Endodermal cell (in vitro differentiated cells): ENCODE measurements around the gene NOTUM. TPM values are rescaled to one million over a fixed set of nuclear protein-coding genes. Genes with fewer than 3 reads are reported as not detected.

Source experiments
- DNase-seq: peaks from one replicate; pipeline ENCODE4 v3.0.0-alpha.2; 2017
- H3K27ac ChIP-seq: 2 replicates; pipeline ENCODE4 v1.5.1; 2013; ENCODE audit warnings: mild to moderate bottlenecking, low read depth, low read length, moderate library complexity
- H3K27me3 ChIP-seq: 2 replicates; pipeline ENCODE4 v1.6.1; 2013; ENCODE audit warnings: mild to moderate bottlenecking, low read length, moderate library complexity; ENCODE audit not compliant: insufficient read depth, control insufficient read depth, poor library complexity, severe bottlenecking
- H3K36me3 ChIP-seq: 2 replicates; pipeline ENCODE4 v1.7.0; 2013; ENCODE audit warnings: mild to moderate bottlenecking, low read length, moderate library complexity; ENCODE audit not compliant: control insufficient read depth, insufficient read depth
- H3K4me1 ChIP-seq: one replicate; pipeline ENCODE4 v1.7.0; 2013; ENCODE audit warnings: low read length; ENCODE audit not compliant: control insufficient read depth, insufficient read depth
- H3K4me3 ChIP-seq: 2 replicates; pipeline ENCODE4 v1.5.1; 2013; ENCODE audit warnings: mild to moderate bottlenecking, low read length, moderate library complexity
- H3K9ac ChIP-seq: 2 replicates; pipeline ENCODE4 v1.6.1; 2013; ENCODE audit warnings: mild to moderate bottlenecking, low read length, moderate library complexity; ENCODE audit not compliant: poor library complexity, severe bottlenecking; ENCODE audit errors: extremely low read depth
- H3K9me3 ChIP-seq: 2 replicates; pipeline ENCODE4 v1.6.1; 2013; ENCODE audit warnings: mild to moderate bottlenecking, low read length, moderate library complexity; ENCODE audit not compliant: control insufficient read depth
- H3K27ac Mint-ChIP-seq: 2 replicates; pipeline ENCODE4 v1.8.0; 2020; ENCODE audit warnings: mixed read lengths
- H3K27me3 Mint-ChIP-seq: 2 replicates; pipeline ENCODE4 v1.8.0; 2021; ENCODE audit warnings: mild to moderate bottlenecking, mixed read lengths; ENCODE audit not compliant: insufficient read depth
- H3K36me3 Mint-ChIP-seq: 2 replicates; pipeline ENCODE4 v1.8.0; 2020; ENCODE audit warnings: low read depth, mixed read lengths
- H3K4me1 Mint-ChIP-seq: 2 replicates; pipeline ENCODE4 v1.8.0; 2020; ENCODE audit warnings: mixed read lengths
- H3K4me3 Mint-ChIP-seq: 2 replicates; pipeline ENCODE4 v1.8.0; 2020; ENCODE audit warnings: mild to moderate bottlenecking, moderate library complexity, mixed read lengths
- H3K9me3 Mint-ChIP-seq: 2 replicates; pipeline ENCODE4 v1.8.0; 2020; ENCODE audit warnings: mild to moderate bottlenecking, mixed read lengths
- WGBS, 2 experiments: methylation state at CpG; one replicate each; pipeline versions ENCODE4 v1.1.5 to v1.1.7; 2013; ENCODE audit warnings: missing lambda C conversion rate in 2 of 2, mixed read lengths in 1 of 2; ENCODE audit not compliant: insufficient coverage in 1 of 2, insufficient read length in 1 of 2; 5-methylcytosine and 5-hydroxymethylcytosine counted together
- total RNA-seq, 2 donors: library from RNA; stranded (reverse); fragmentation: NEBNext Ultra II Directional in 1 of 2; extraction: Animal tissue kit (Norgen Biotek cat#: 25700) in 1 of 2; gene quantifications; 2 replicates in 1 of 2; 3 replicates in 1 of 2; pipeline ENCODE4 v1.2.1, GENCODE V29; 2021
- TF ChIP-seq, protein P1 (sequence below): fragments of 200-600 bp; sonication (generic); conservative IDR thresholded peaks from 2 replicates; pipeline ENCODE4 v1.5.0; 2021; ENCODE audit warnings: antibody characterized with exemption, mild to moderate bottlenecking

NOTUM gene
- total RNA-seq, 2 donors from 2014 or later = 12.5 to 26.3 TPM

GRCh38 chr17:81942167-81942553 is 18.8 kb downstream of the NOTUM start:
- no peak overlapping the region for H3K4me3 Mint-ChIP-seq
- H3K36me3 Mint-ChIP-seq = no peaks in the 10 kb centered on the region
- 51 to 74% methylated on average over 5 to 11 of the region's 12 CpGs for WGBS, 2 experiments
- Histone ChIP-seq H3K36me3 (no peaks in the 10 kb centered on the region), H3K9me3 (no peaks in the 10 kb centered on the region), H3K9ac (no peak overlapping the region), H3K27ac (no peak overlapping the region), H3K4me3 (no peak overlapping the region), H3K27me3 (no peaks in the 10 kb centered on the region), H3K4me1 (no peaks in the 10 kb centered on the region)
- H3K27ac Mint-ChIP-seq = no peak overlapping the region
- H3K9me3 Mint-ChIP-seq = no peaks in the 10 kb centered on the region
- no peak for DNase-seq
- TF ChIP-seq, protein P1, sequence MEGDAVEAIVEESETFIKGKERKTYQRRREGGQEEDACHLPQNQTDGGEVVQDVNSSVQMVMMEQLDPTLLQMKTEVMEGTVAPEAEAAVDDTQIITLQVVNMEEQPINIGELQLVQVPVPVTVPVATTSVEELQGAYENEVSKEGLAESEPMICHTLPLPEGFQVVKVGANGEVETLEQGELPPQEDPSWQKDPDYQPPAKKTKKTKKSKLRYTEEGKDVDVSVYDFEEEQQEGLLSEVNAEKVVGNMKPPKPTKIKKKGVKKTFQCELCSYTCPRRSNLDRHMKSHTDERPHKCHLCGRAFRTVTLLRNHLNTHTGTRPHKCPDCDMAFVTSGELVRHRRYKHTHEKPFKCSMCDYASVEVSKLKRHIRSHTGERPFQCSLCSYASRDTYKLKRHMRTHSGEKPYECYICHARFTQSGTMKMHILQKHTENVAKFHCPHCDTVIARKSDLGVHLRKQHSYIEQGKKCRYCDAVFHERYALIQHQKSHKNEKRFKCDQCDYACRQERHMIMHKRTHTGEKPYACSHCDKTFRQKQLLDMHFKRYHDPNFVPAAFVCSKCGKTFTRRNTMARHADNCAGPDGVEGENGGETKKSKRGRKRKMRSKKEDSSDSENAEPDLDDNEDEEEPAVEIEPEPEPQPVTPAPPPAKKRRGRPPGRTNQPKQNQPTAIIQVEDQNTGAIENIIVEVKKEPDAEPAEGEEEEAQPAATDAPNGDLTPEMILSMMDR = no peak
- H3K27me3 Mint-ChIP-seq = peaks cover 29% of the 10 kb centered on the region
- H3K4me1 Mint-ChIP-seq = no peaks in the 10 kb centered on the region

DNA sequence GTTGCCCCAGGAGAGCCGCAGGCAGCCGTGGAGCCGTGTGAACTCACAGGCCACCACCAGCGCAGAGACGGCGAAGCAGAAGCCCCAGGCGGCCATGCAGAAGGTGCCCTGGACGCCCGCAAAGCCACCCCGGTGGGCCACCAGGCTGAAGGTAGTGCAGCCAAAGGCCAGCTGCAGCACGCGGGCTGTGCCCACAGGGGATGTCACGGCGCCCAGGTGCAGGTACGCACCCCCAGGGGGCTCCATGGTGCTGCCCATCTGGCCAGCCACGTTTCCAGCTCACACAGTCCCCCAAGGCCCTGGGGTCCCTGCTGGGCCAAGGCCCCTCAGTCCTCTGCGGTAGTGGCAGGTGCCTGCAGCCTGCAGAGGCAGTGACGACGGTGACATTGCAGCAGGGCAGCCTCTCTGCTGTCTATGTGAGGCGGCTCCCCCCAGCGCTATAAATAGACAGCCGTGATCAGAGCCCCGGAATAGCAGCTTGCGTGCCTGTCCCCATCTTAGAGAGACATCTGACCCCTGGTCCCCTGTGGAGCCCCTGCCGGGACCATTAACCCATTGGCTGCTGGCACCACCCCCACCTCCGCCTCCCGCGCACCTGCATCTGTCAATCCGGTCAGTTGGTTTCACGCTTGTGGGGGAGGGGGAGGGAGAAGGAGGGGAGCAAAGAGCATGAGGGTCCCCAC is 19.4 kb downstream of the NOTUM start:
- no peak overlapping the region for H3K4me3 Mint-ChIP-seq
- Histone ChIP-seq H3K9ac (no peak overlapping the region), H3K4me1 (no peaks in the 10 kb centered on the region), H3K4me3 (no peak overlapping the region), H3K27me3 (no peaks in the 10 kb centered on the region), H3K27ac (no peak overlapping the region), H3K9me3 (no peaks in the 10 kb centered on the region), H3K36me3 (no peaks in the 10 kb centered on the region)
- no peaks in the 10 kb centered on the region for H3K9me3 Mint-ChIP-seq
- 63 to 67% methylated on average over 18 to 30 of the region's 30 CpGs for WGBS, 2 experiments
- H3K4me1 Mint-ChIP-seq = no peaks in the 10 kb centered on the region
- peak; percentile 72 for DNase-seq
- H3K27ac Mint-ChIP-seq = no peak overlapping the region
- H3K36me3 Mint-ChIP-seq = no peaks in the 10 kb centered on the region
- TF ChIP-seq, protein P1 = no peak
- peaks cover 27% of the 10 kb centered on the region for H3K27me3 Mint-ChIP-seq

DNA sequence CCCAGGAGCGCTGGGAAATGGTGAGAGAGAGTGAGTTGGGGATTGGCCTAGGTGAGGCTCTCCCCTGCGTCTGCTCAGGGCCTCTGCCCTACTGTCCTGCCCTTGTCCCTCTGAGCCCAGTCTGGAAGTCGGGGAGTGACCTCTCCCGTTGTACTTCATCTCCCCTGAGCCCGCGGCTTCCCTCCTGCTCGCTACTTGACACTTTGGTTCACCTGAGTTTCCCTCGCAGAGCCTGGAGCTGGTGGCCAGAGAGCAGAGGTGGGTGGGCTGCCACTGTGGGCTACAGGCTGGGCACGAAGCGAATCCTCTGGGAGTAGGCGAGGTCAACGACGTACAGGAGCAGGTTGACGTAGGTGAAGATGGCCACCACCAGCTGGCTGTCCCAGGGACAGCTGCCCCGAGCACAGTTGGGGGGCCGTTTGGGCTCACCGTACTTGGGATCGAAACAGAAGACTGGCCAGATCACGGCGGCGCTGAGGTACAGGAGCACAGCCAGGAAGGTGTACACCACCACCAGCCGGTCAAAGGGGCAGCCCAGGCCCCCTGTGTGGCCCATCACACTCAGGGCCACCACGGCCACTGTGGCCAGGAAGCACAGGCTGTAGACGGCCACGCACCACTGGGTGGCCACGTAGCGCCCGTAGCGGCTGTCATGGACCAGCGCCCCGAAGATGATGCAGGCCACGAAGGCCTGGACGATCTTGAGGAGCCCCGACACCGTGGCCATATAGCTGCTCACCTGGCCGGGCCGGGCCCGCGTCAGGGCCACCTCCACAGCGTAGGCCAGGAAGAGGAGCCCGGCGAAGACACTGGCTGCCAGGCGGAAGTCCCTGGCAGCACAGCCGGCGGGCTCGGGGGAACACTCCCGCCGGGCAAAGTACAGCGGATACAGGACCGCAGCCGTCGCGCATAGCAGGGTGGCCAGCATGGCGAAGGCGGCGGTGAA is 20.2 kb downstream of the NOTUM start:
- Histone ChIP-seq H3K27ac (no peak overlapping the region), H3K9ac (no peak overlapping the region), H3K9me3 (no peaks in the 10 kb centered on the region), H3K36me3 (no peaks in the 10 kb centered on the region), H3K4me3 (no peak overlapping the region), H3K4me1 (no peaks in the 10 kb centered on the region), H3K27me3 (no peaks in the 10 kb centered on the region)
- 93 to 94% methylated on average over 44 to 56 of the region's 56 CpGs for WGBS, 2 experiments
- no peaks in the 10 kb centered on the region for H3K4me1 Mint-ChIP-seq
- TF ChIP-seq, protein P1 = no peak
- H3K27ac Mint-ChIP-seq = no peak overlapping the region
- H3K4me3 Mint-ChIP-seq = no peak overlapping the region
- no peak for DNase-seq
- no peaks in the 10 kb centered on the region for H3K9me3 Mint-ChIP-seq
- H3K27me3 Mint-ChIP-seq = peaks cover 27% of the 10 kb centered on the region
- H3K36me3 Mint-ChIP-seq = no peaks in the 10 kb centered on the region
